Adrenal gland (tissue), 12 donors: ENCODE results near the gene CNTD1. TPM values are rescaled to one million over a fixed set of nuclear protein-coding genes. Genes with fewer than 3 reads are reported as not detected.
"Not testable (repeated sequence)": the region's sequence is repeated elsewhere in the genome, so short reads cannot be mapped to it uniquely, and the experiment has no call there.

Experiments used
- DNase-seq, 7 donors: peaks; one replicate each; pipeline ENCODE4 v3.0.0-alpha.2; 2019 to 2020
- H3K27ac ChIP-seq, 5 donors: fragments of 200-600 bp; sonication (generic) in 4 of 5; 1 replicate in 3 of 5; 2 replicates in 2 of 5; pipeline versions ENCODE4 v1.5.1 to v1.8.0; 2016 to 2020; ENCODE audit warnings: mild to moderate bottlenecking in 1 of 5
- H3K27me3 ChIP-seq: fragments of 200-600 bp; 2 replicates; pipeline ENCODE4 v1.8.0; 2021
- H3K36me3 ChIP-seq, 2 donors: fragments of 200-600 bp; replicated peaks in 1 of 2; 1 replicate in 1 of 2; 2 replicates in 1 of 2; pipeline versions ENCODE4 v1.5.1 to v1.8.0; 2018 to 2022
- H3K4me1 ChIP-seq, 2 donors: fragments of 200-600 bp; replicated peaks in 1 of 2; 1 replicate in 1 of 2; 2 replicates in 1 of 2; pipeline versions ENCODE4 v1.5.1 to v1.8.0; 2018 to 2021
- H3K4me3 ChIP-seq, 4 donors: fragments of 200-600 bp; sonication (generic) in 3 of 4; one replicate each; pipeline ENCODE4 v1.5.1; 2016 to 2018
- H3K9me3 ChIP-seq, 3 donors: fragments of 200-600 bp; sonication (generic) in 1 of 3; replicated peaks in 1 of 3; 1 replicate in 2 of 3; 2 replicates in 1 of 3; pipeline versions ENCODE4 v1.5.1 to v1.8.0; 2016 to 2021
- CTCF ChIP-seq, 6 experiments: fragments of 450-650 bp in 4 of 6; fragments of 200-600 bp in 2 of 6; sonication (generic) in 1 of 6; IDR thresholded peaks; 1 replicate in 5 of 6; 2 replicates in 1 of 6; pipeline versions ENCODE4 v1.5.1 to v1.8.0; 2016 to 2021; ENCODE audit warnings: antibody characterized with exemption in 6 of 6, mild to moderate bottlenecking in 2 of 6, moderate library complexity in 1 of 6
- POLR2A ChIP-seq, 2 donors: fragments of 450-650 bp; IDR thresholded peaks; one replicate each; pipeline ENCODE4 v1.6.1; 2017; ENCODE audit warnings: antibody characterized with exemption in 2 of 2, mild to moderate bottlenecking in 2 of 2, moderate library complexity in 1 of 2
- WGBS, 4 donors: extraction: QIAGEN DNeasy Blood & Tissue Kit in 2 of 4; methylation state at CpG; one replicate each; pipeline versions ENCODE4 v1.1.5 to v1.1.7; 2013 to 2017; 5-methylcytosine and 5-hydroxymethylcytosine counted together
- intact Hi-C, 2 donors: fragments of 100-400 bp; cut with DNase I; formaldehyde crosslinking; loops; one replicate each; pipeline versions ENCODE4 v1.14.1 to v1.15.0; 2022 to 2023
- polyA plus RNA-seq, 3 donors: library from polyadenylated mRNA; stranded (reverse); fragments of 200-250 nt in 2 of 3; fragments of 350-450 nt in 1 of 3; fragmentation: Illumina TruSeq in 1 of 3; extraction: RNeasy Lipid Tissue Mini Kit (QIAGEN cat#74804) in 1 of 3; gene quantifications; one replicate each; pipeline ENCODE4 v1.2.3, GENCODE V29; 2013 to 2014
- total RNA-seq, 9 donors: library from RNA; depleted of rRNA in 4 of 9; stranded (reverse); fragments of >200 nt in 4 of 9; fragments of 120-200 nt in 1 of 9; fragmentation: NEBNext Ultra II Directional in 1 of 9; extraction: Animal tissue kit (Norgen Biotek cat#: 25700) in 1 of 9; gene quantifications; one replicate each; pipeline versions ENCODE4 v1.1.0 to v1.2.4, GENCODE V29; 2013 to 2023
- donor health status: healthy with polysubstance abuse.
- donor health status: Bipolar disorder and iron deficiency.
- donor health status: DM: yes; HTN: yes; CAD: no.
- donor health status: DM: no; HTN: no; CAD: no.
- donor health status: DM: no; HTN: no; CAD: no.
- donor health status: DM: yes; HTN: yes; CAD: no.

The CNTD1 gene
- total and polyA plus RNA-seq, 12 donors = 0.24 to 8.2 (median 0.32) TPM; not detected in 5

- Histone ChIP-seq H3K9me3 (no peaks in the 10 kb centered on the region), H3K27ac (peak overlapping the region in 1 of 5 donors; percentile 59), H3K36me3 (no peaks in the 10 kb centered on the region), H3K4me3 (peak overlapping the region in 2 of 4 donors; percentile 13 to 59), H3K4me1 (peaks cover 9 to 17% of the 10 kb centered on the region in 2 donors), H3K27me3 (no peaks in the 10 kb centered on the region)
- TF ChIP-seq POLR2A (IDR thresholded peaks at IDR 0.05) (no peak), CTCF (IDR thresholded peaks at IDR 0.05) (no peak)
- WGBS, 4 donors = 26 to 38% (median 32%) methylated on average over 7 to 12 of the region's 12 CpGs
- intact Hi-C loops = loop anchor here (5.0 kb wide), 1 partner anchor 39 kb away; no protein-coding TSS in a partner anchor
- DNase-seq = no peak
Observed at GRCh38 chr17:42761638-42762037, 37.0 kb upstream of the CNTD1 start.

- peaks cover 3 to 5% of the 10 kb centered on the region in 2 donors for H3K4me1 ChIP-seq
- TF ChIP-seq POLR2A (IDR thresholded peaks at IDR 0.05) (no peak), CTCF (IDR thresholded peaks at IDR 0.05) (no peak)
- H3K27me3 ChIP-seq = no peaks in the 10 kb centered on the region
- no peak for DNase-seq
- H3K9me3 ChIP-seq = no peaks in the 10 kb centered on the region
- no peaks in the 10 kb centered on the region for H3K36me3 ChIP-seq
- 70 to 75% (median 74%) methylated on average over 4 to 6 of the region's 6 CpGs for WGBS, 4 donors
- no peak overlapping the region for H3K4me3 ChIP-seq
- no peak overlapping the region for H3K27ac ChIP-seq
- intact Hi-C loops = no loop called here
Observed at GRCh38 chr17:42766124-42766523, 32.5 kb upstream of the CNTD1 start.

GRCh38 chr17:42767512-42767911, 31.1 kb upstream of the CNTD1 start:
- Histone ChIP-seq H3K4me1 (peaks cover 0 to under 1% of the 10 kb centered on the region in 2 donors), H3K27ac (no peak overlapping the region), H3K4me3 (no peak overlapping the region), H3K36me3 (no peaks in the 10 kb centered on the region), H3K9me3 (no peaks in the 10 kb centered on the region), H3K27me3 (no peaks in the 10 kb centered on the region)
- intact Hi-C loops = no loop called here
- TF ChIP-seq POLR2A (IDR thresholded peaks at IDR 0.05) (no peak), CTCF (IDR thresholded peaks at IDR 0.05) (no peak)
- DNase-seq = no peak

- H3K9me3 ChIP-seq, H3K27me3 ChIP-seq, H3K4me3 ChIP-seq, intact Hi-C loops, DNase-seq, H3K4me1 ChIP-seq, H3K36me3 ChIP-seq, H3K27ac ChIP-seq: not testable (repeated sequence)
- 61 to 72% (median 65%) methylated on average over 9 of the region's 9 CpGs for WGBS, 4 donors
Observed at GRCh38 chr17:42768006-42768405, 30.7 kb upstream of the CNTD1 start.

GRCh38 chr17:42769964-42770363, 28.7 kb upstream of the CNTD1 start:
- H3K27ac ChIP-seq, H3K36me3 ChIP-seq, H3K9me3 ChIP-seq, DNase-seq, H3K4me3 ChIP-seq, H3K27me3 ChIP-seq: not testable (repeated sequence)
- intact Hi-C loops = loop anchor here in 1 of 2 donors (10.0 kb wide), 1 partner anchor 875 kb away; no protein-coding TSS in a partner anchor
- 50 to 57% (median 54%) methylated on average over 10 of the region's 10 CpGs for WGBS, 4 donors
- H3K4me1 ChIP-seq = peaks cover 9 to 16% of the 10 kb centered on the region in 2 donors
